ENCODE results near the gene CYFIP2. TPM values are rescaled to one million over a fixed set of nuclear protein-coding genes. Genes with fewer than 3 reads are reported as not detected.

CYFIP2 gene
- total RNA-seq, 1 donor from 2014 or later: 42.9 TPM

GRCh38 chr5:157362502-157362901 is 96.6 kb downstream of the CYFIP2 start:
- no peak overlapping the region for H3K4me3 Mint-ChIP-seq (ENCODE audit: unreplicated experiment)
- peaks cover 22% of the 10 kb centered on the region for H3K36me3 Mint-ChIP-seq (ENCODE audit: low read depth, unreplicated experiment)
- no peaks in the 10 kb centered on the region for H3K4me1 Mint-ChIP-seq (ENCODE audit: unreplicated experiment)
- DNase-seq (ENCODE audit: low spot score): no peak
- H3K9me3 Mint-ChIP-seq (ENCODE audit: unreplicated experiment): no peaks in the 10 kb centered on the region
- TF ChIP-seq CTCF (IDR thresholded peaks at IDR 0.05; ENCODE audit: unreplicated experiment): no peak
- H3K27ac Mint-ChIP-seq (ENCODE audit: unreplicated experiment): no peak overlapping the region
- H3K27me3 Mint-ChIP-seq (ENCODE audit: unreplicated experiment): peaks cover 6% of the 10 kb centered on the region

- no peak for TF ChIP-seq CTCF (IDR thresholded peaks at IDR 0.05; ENCODE audit: unreplicated experiment)
- DNase-seq (ENCODE audit: low spot score): no peak
- Mint-ChIP-seq H3K27me3 (ENCODE audit: unreplicated experiment) (peaks cover 6% of the 10 kb centered on the region), H3K9me3 (ENCODE audit: unreplicated experiment) (no peaks in the 10 kb centered on the region), H3K4me1 (ENCODE audit: unreplicated experiment) (no peaks in the 10 kb centered on the region), H3K27ac (ENCODE audit: unreplicated experiment) (no peak overlapping the region), H3K4me3 (ENCODE audit: unreplicated experiment) (no peak overlapping the region), H3K36me3 (ENCODE audit: low read depth, unreplicated experiment) (peaks cover 22% of the 10 kb centered on the region)
Observed at GRCh38 chr5:157362982-157363381, 97.1 kb downstream of the CYFIP2 start.

GRCh38 chr5:157365732-157366131 is 99.8 kb downstream of the CYFIP2 start:
- Mint-ChIP-seq H3K4me3 (ENCODE audit: unreplicated experiment) (no peak overlapping the region), H3K36me3 (ENCODE audit: low read depth, unreplicated experiment) (peaks cover 11% of the 10 kb centered on the region), H3K9me3 (ENCODE audit: unreplicated experiment) (no peaks in the 10 kb centered on the region), H3K27ac (ENCODE audit: unreplicated experiment) (no peak overlapping the region), H3K27me3 (ENCODE audit: unreplicated experiment) (peaks cover 6% of the 10 kb centered on the region), H3K4me1 (ENCODE audit: unreplicated experiment) (no peaks in the 10 kb centered on the region)
- no peak for DNase-seq (ENCODE audit: low spot score)
- no peak for TF ChIP-seq CTCF (IDR thresholded peaks at IDR 0.05; ENCODE audit: unreplicated experiment)

GRCh38 chr5:157366741-157367674 is 101.1 kb downstream of the CYFIP2 start:
- Mint-ChIP-seq H3K36me3 (ENCODE audit: low read depth, unreplicated experiment) (peaks cover 8% of the 10 kb centered on the region), H3K27me3 (ENCODE audit: unreplicated experiment) (peaks cover 6% of the 10 kb centered on the region), H3K4me1 (ENCODE audit: unreplicated experiment) (no peaks in the 10 kb centered on the region), H3K27ac (ENCODE audit: unreplicated experiment) (no peak overlapping the region), H3K9me3 (ENCODE audit: unreplicated experiment) (no peaks in the 10 kb centered on the region), H3K4me3 (ENCODE audit: unreplicated experiment) (no peak overlapping the region)
- peak; percentile 63 for TF ChIP-seq CTCF (IDR thresholded peaks at IDR 0.05; ENCODE audit: unreplicated experiment)
- DNase-seq (ENCODE audit: low spot score): peak; percentile 50

- Mint-ChIP-seq H3K4me3 (ENCODE audit: unreplicated experiment) (no peak overlapping the region), H3K27me3 (ENCODE audit: unreplicated experiment) (no peaks in the 10 kb centered on the region), H3K36me3 (ENCODE audit: low read depth, unreplicated experiment) (no peaks in the 10 kb centered on the region), H3K27ac (ENCODE audit: unreplicated experiment) (no peak overlapping the region), H3K9me3 (ENCODE audit: unreplicated experiment) (no peaks in the 10 kb centered on the region), H3K4me1 (ENCODE audit: unreplicated experiment) (no peaks in the 10 kb centered on the region)
- DNase-seq (ENCODE audit: low spot score): no peak
- no peak for TF ChIP-seq CTCF (IDR thresholded peaks at IDR 0.05; ENCODE audit: unreplicated experiment)
Observed at GRCh38 chr5:157369507-157369906, 103.6 kb downstream of the CYFIP2 start.
